GM21515 (cell line): ENCODE results near the gene SPTB.
"Not testable (repeated sequence)": the region's sequence is repeated elsewhere in the genome, so short reads cannot be mapped to it uniquely, and the experiment has no call there.

Experiments used
- ATAC-seq: cut with Tn5 transposase; IDR thresholded peaks from one replicate; pipeline ENCODE4 v1.9.1; 2021; ENCODE audit not compliant: unreplicated experiment

The SPTB gene

GRCh38 chr14:64824471-64824870 lies 55.2 kb downstream of the SPTB start:
- ATAC-seq = no peak

GRCh38 chr14:64823305-64823861 lies 56.3 kb downstream of the SPTB start:
- ATAC-seq = peak; percentile 56

- ATAC-seq = no peak
These were observed 58.1 kb downstream of the SPTB start for GRCh38 chr14:64821651-64822050.

- ATAC-seq = no peak
These were observed 61.6 kb downstream of the SPTB start for GRCh38 chr14:64818151-64818550.

GRCh38 chr14:64817631-64818030 lies 62.1 kb downstream of the SPTB start:
- no peak for ATAC-seq

- no peak for ATAC-seq
These were observed 63.4 kb downstream of the SPTB start for GRCh38 chr14:64816221-64816783.

- no peak for ATAC-seq
These were observed 64.5 kb downstream of the SPTB start for GRCh38 chr14:64815257-64815656.

GRCh38 chr14:64812412-64812811 lies 67.3 kb downstream of the SPTB start:
- no peak for ATAC-seq

GRCh38 chr14:64811676-64812075 lies 68.0 kb downstream of the SPTB start:
- ATAC-seq = no peak

- no peak for ATAC-seq
These were observed 71.3 kb downstream of the SPTB start for GRCh38 chr14:64808449-64808848.

- no peak for ATAC-seq
These were observed 72.2 kb downstream of the SPTB start for GRCh38 chr14:64807551-64807950.

GRCh38 chr14:64806862-64807495 lies 72.7 kb downstream of the SPTB start:
- ATAC-seq = no peak

- no peak for ATAC-seq
These were observed 73.4 kb downstream of the SPTB start for GRCh38 chr14:64806202-64806861.

- not testable (repeated sequence) for ATAC-seq
These were observed 74.1 kb downstream of the SPTB start for GRCh38 chr14:64805646-64806045.

GRCh38 chr14:64804754-64805260 lies 74.9 kb downstream of the SPTB start:
- no peak for ATAC-seq

- ATAC-seq = no peak
These were observed 77.9 kb downstream of the SPTB start for GRCh38 chr14:64801800-64802199.

GRCh38 chr14:64801046-64801445 lies 78.7 kb downstream of the SPTB start:
- ATAC-seq = no peak

GRCh38 chr14:64800000-64800399 lies 79.7 kb downstream of the SPTB start:
- ATAC-seq = no peak

GRCh38 chr14:64799555-64799954 lies 80.2 kb downstream of the SPTB start:
- ATAC-seq = no peak

- ATAC-seq = no peak
These were observed 83.3 kb downstream of the SPTB start for GRCh38 chr14:64796369-64796768.

- no peak for ATAC-seq
These were observed 83.8 kb downstream of the SPTB start for GRCh38 chr14:64795921-64796320.

GRCh38 chr14:64795211-64795610 lies 84.5 kb downstream of the SPTB start:
- no peak for ATAC-seq
